ENCODE measurements around the gene CCDC85A. TPM values are rescaled to one million over a fixed set of nuclear protein-coding genes. Genes with fewer than 3 reads are reported as not detected.

CCDC85A gene
- total RNA-seq, 1 experiment from 2014 or later, result 1.1 TPM

DNA sequence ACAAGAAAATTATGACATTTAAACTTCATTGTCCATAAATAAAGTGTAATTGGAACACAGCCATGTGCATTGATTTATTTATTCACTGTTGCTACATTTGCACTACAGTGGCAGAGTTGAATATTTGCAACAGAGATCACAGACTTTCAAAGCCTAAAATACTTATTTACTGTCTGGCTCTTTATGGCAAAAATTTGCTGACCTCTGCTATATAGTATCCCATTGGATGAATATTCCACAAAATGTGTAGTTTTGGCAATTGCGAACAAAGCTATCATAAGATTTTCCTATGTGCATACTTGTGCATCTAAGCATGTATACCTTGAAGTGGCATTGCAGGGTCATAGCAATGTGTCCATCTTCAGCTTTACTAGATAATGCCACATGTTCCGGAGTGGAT is 32.1 kb downstream of the CCDC85A start:
- ATAC-seq (no peak), DNase-seq (no peak)
- Histone ChIP-seq H3K79me2 (ENCODE audit: low read length) (no peaks in the 10 kb centered on the region), H3K9ac (ENCODE audit: low read length) (no peak overlapping the region), H3K27me3 (ENCODE audit: low read length) (peaks cover 49% of the 10 kb centered on the region), H3F3A (ENCODE audit: low read length, unreplicated experiment) (no peaks in the 10 kb centered on the region), H3K4me1 (ENCODE audit: insufficient read depth, low read length) (no peaks in the 10 kb centered on the region), H3K9me2 (replicated peaks; ENCODE audit: low read length) (no peaks in the 10 kb centered on the region), H3K9me3 (ENCODE audit: low read length) (no peaks in the 10 kb centered on the region), H3K36me3 (ENCODE audit: low read depth, low read length) (no peaks in the 10 kb centered on the region), H3K4me3 (ENCODE audit: low read length) (no peak overlapping the region), H3K4me2 (ENCODE audit: low read length) (no peak overlapping the region), H2AFZ (ENCODE audit: low read length) (no peak overlapping the region), H4K20me1 (ENCODE audit: low read length) (no peaks in the 10 kb centered on the region), H3K27ac (ENCODE audit: low read length) (no peak overlapping the region)
- intact Hi-C loops (cut with micrococcal nuclease), result no loop called here
- ChIA-PET CTCF (no interaction called here), POLR2A (ENCODE audit: unreplicated experiment) (no interaction called here)
- no TSS peak for BruUV-seq (replicated peaks)
- no peak for TF ChIP-seq EZH2 (IDR thresholded peaks at IDR 0.05; ENCODE audit: low read length, unreplicated experiment)
- no peak for TF ChIP-seq EZH2phosphoT487 (IDR thresholded peaks at IDR 0.05; ENCODE audit: borderline replicate concordance, low read length)
- TF ChIP-seq, protein P1, sequence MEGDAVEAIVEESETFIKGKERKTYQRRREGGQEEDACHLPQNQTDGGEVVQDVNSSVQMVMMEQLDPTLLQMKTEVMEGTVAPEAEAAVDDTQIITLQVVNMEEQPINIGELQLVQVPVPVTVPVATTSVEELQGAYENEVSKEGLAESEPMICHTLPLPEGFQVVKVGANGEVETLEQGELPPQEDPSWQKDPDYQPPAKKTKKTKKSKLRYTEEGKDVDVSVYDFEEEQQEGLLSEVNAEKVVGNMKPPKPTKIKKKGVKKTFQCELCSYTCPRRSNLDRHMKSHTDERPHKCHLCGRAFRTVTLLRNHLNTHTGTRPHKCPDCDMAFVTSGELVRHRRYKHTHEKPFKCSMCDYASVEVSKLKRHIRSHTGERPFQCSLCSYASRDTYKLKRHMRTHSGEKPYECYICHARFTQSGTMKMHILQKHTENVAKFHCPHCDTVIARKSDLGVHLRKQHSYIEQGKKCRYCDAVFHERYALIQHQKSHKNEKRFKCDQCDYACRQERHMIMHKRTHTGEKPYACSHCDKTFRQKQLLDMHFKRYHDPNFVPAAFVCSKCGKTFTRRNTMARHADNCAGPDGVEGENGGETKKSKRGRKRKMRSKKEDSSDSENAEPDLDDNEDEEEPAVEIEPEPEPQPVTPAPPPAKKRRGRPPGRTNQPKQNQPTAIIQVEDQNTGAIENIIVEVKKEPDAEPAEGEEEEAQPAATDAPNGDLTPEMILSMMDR (conservative IDR thresholded peaks at IDR 0.05; ENCODE audit: low read depth, low read length), result no peak

DNA sequence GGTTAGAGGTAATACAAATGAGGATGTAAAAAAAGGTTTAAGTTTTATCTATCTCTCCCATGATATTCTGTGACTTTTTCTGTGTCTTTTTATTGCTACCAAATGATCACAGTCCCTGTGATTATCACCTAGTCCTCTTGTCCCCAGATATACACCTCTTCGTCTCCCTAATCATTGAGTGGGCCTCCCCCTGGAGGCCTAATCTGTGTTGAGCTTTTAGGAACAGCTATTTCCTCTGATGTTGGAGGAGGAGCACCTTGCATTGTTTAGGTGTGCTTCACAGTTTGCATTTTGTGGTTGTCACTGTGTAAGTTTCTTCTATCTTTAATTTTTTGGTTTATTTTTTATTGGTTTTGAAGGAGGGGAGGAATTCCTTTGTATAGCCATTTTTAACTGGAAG is 33.3 kb downstream of the CCDC85A start:
- Histone ChIP-seq H3K9me3 (ENCODE audit: low read length) (no peaks in the 10 kb centered on the region), H3K36me3 (ENCODE audit: low read depth, low read length) (no peaks in the 10 kb centered on the region), H3K9me2 (replicated peaks; ENCODE audit: low read length) (no peaks in the 10 kb centered on the region), H3F3A (ENCODE audit: low read length, unreplicated experiment) (no peaks in the 10 kb centered on the region), H2AFZ (ENCODE audit: low read length) (no peak overlapping the region), H3K4me1 (ENCODE audit: insufficient read depth, low read length) (no peaks in the 10 kb centered on the region), H3K27me3 (ENCODE audit: low read length) (peaks cover 50% of the 10 kb centered on the region), H3K4me2 (ENCODE audit: low read length) (no peak overlapping the region), H3K4me3 (ENCODE audit: low read length) (no peak overlapping the region), H3K27ac (ENCODE audit: low read length) (no peak overlapping the region), H3K9ac (ENCODE audit: low read length) (no peak overlapping the region), H3K79me2 (ENCODE audit: low read length) (no peaks in the 10 kb centered on the region), H4K20me1 (ENCODE audit: low read length) (no peaks in the 10 kb centered on the region)
- CTCF ChIA-PET, result interaction anchor here (0.6 to 0.7 kb wide), 2 partner anchors 207 to 488 kb away, joined by 3 to 4 read pairs; no protein-coding TSS in a partner anchor
- POLR2A ChIA-PET (ENCODE audit: unreplicated experiment), result no interaction called here
- intact Hi-C loops (cut with micrococcal nuclease), result no loop called here
- no TSS peak for BruUV-seq (replicated peaks)
- no peak for TF ChIP-seq EZH2 (IDR thresholded peaks at IDR 0.05; ENCODE audit: low read length, unreplicated experiment)
- no peak for TF ChIP-seq EZH2phosphoT487 (IDR thresholded peaks at IDR 0.05; ENCODE audit: borderline replicate concordance, low read length)
- TF ChIP-seq, protein P1 (conservative IDR thresholded peaks at IDR 0.05; ENCODE audit: low read depth, low read length), result no peak; the same call in 1 of the 2 replicates
- no peak for DNase-seq
- no peak for ATAC-seq

DNA sequence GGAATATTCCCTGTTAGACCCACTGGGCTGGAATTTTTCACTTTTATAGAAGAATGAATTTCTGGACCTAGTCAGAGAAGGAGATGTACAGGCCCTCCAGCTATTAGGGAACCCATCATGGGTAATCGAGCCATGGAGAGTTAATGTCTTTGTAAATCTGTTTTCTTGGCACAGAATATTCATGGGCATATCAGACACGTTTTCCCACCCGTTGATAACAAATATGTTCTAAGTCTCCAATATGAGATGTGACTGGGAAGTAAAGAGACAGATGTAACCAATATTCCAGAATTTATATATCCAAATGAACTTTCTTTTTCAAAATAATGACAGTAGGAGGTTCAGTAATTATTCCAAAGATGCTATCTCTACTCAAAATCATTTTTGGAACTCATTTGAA is 38.7 kb downstream of the CCDC85A start:
- POLR2A ChIA-PET (ENCODE audit: unreplicated experiment), result no interaction called here
- TF ChIP-seq, protein P1 (conservative IDR thresholded peaks at IDR 0.05; ENCODE audit: low read depth, low read length), result no peak
- no peak for TF ChIP-seq EZH2phosphoT487 (IDR thresholded peaks at IDR 0.05; ENCODE audit: borderline replicate concordance, low read length)
- no peak for TF ChIP-seq EZH2 (IDR thresholded peaks at IDR 0.05; ENCODE audit: low read length, unreplicated experiment)
- DNase-seq, result no peak

More for the DNA sequence above, 38.7 kb downstream of the CCDC85A start:
- no peaks in the 10 kb centered on the region for H3K9me2 ChIP-seq (replicated peaks; ENCODE audit: low read length)
- no peaks in the 10 kb centered on the region for H3K79me2 ChIP-seq (ENCODE audit: low read length)
- no peaks in the 10 kb centered on the region for H3F3A ChIP-seq (ENCODE audit: low read length, unreplicated experiment)
- no peak for ATAC-seq
- H3K4me2 ChIP-seq (ENCODE audit: low read length), result no peak overlapping the region
- H3K4me1 ChIP-seq (ENCODE audit: insufficient read depth, low read length), result no peaks in the 10 kb centered on the region
- H3K4me3 ChIP-seq (ENCODE audit: low read length), result no peak overlapping the region
- H3K27me3 ChIP-seq (ENCODE audit: low read length), result peaks cover 32% of the 10 kb centered on the region
- no TSS peak for BruUV-seq (replicated peaks)
- H3K36me3 ChIP-seq (ENCODE audit: low read depth, low read length), result no peaks in the 10 kb centered on the region
- H4K20me1 ChIP-seq (ENCODE audit: low read length), result no peaks in the 10 kb centered on the region
- H3K9ac ChIP-seq (ENCODE audit: low read length), result no peak overlapping the region
- intact Hi-C loops (cut with micrococcal nuclease), result no loop called here
- no peaks in the 10 kb centered on the region for H3K9me3 ChIP-seq (ENCODE audit: low read length)
- CTCF ChIA-PET, result no interaction called here
- no peak overlapping the region for H3K27ac ChIP-seq (ENCODE audit: low read length)
- H2AFZ ChIP-seq (ENCODE audit: low read length), result no peak overlapping the region
